HEK293 (cell line): Measurements from ENCODE around the gene NUDT3.

ENCODE experiments used
- YY1 ChIP-seq: fragments of 450-650 bp; formaldehyde crosslinking; IDR thresholded peaks from 2 replicates; pipeline ENCODE4 v1.5.1; 2018; ENCODE audit warnings: missing biosample characterization, missing genetic modification characterization
- ZNF239 ChIP-seq: fragments of 450-650 bp; formaldehyde crosslinking; IDR thresholded peaks from 2 replicates; pipeline ENCODE4 v1.5.1; 2016; ENCODE audit warnings: missing biosample characterization, missing genetic modification characterization
- TF ChIP-seq, protein P1 (sequence below): fragments of 450-650 bp; formaldehyde crosslinking; IDR thresholded peaks from 2 replicates; pipeline ENCODE4 v1.5.1; 2016; ENCODE audit warnings: missing biosample characterization, missing genetic modification characterization
- TF ChIP-seq, protein P2 (sequence below): sonication (generic); formaldehyde crosslinking; IDR thresholded peaks from 2 replicates; pipeline ENCODE4 v1.8.1; 2022; ENCODE audit warnings: mild to moderate bottlenecking, moderate library complexity, missing genetic modification reagents
- TF ChIP-seq, protein P3 (sequence below): fragments of 450-650 bp; formaldehyde crosslinking; IDR thresholded peaks from 2 replicates; pipeline ENCODE4 v1.5.1; 2016; ENCODE audit warnings: missing biosample characterization, missing genetic modification characterization

- TF ChIP-seq, protein P1, sequence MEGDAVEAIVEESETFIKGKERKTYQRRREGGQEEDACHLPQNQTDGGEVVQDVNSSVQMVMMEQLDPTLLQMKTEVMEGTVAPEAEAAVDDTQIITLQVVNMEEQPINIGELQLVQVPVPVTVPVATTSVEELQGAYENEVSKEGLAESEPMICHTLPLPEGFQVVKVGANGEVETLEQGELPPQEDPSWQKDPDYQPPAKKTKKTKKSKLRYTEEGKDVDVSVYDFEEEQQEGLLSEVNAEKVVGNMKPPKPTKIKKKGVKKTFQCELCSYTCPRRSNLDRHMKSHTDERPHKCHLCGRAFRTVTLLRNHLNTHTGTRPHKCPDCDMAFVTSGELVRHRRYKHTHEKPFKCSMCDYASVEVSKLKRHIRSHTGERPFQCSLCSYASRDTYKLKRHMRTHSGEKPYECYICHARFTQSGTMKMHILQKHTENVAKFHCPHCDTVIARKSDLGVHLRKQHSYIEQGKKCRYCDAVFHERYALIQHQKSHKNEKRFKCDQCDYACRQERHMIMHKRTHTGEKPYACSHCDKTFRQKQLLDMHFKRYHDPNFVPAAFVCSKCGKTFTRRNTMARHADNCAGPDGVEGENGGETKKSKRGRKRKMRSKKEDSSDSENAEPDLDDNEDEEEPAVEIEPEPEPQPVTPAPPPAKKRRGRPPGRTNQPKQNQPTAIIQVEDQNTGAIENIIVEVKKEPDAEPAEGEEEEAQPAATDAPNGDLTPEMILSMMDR (tag by site-specific recombination): no peak
- TF ChIP-seq, protein P2, sequence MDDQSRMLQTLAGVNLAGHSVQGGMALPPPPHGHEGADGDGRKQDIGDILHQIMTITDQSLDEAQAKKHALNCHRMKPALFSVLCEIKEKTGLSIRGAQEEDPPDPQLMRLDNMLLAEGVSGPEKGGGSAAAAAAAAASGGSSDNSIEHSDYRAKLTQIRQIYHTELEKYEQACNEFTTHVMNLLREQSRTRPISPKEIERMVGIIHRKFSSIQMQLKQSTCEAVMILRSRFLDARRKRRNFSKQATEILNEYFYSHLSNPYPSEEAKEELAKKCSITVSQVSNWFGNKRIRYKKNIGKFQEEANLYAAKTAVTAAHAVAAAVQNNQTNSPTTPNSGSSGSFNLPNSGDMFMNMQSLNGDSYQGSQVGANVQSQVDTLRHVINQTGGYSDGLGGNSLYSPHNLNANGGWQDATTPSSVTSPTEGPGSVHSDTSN (CRISPR knock-in tag): no peak
- TF ChIP-seq YY1 (tag by site-specific recombination) (no peak), ZNF239 (tag by site-specific recombination) (no peak)
- TF ChIP-seq, protein P3, sequence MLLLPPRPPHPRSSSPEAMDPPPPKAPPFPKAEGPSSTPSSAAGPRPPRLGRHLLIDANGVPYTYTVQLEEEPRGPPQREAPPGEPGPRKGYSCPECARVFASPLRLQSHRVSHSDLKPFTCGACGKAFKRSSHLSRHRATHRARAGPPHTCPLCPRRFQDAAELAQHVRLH: no peak
These were observed 81.7 kb downstream of the NUDT3 start for GRCh38 chr6:34310817-34311216.
